OCI-LY3 (cell line): ENCODE data around the gene G6PC3.

Experiments used
- H2AFZ ChIP-seq: fragments of 200-600, 300-600 bp; shearing (Covaris generic); 2 replicates; pipeline ENCODE4 v1.6.0; 2014; ENCODE audit warnings: antibody characterized with exemption, low read depth, low read length
- H3K27ac ChIP-seq: fragments of 200-600, 300-600 bp; sonication (generic); 2 replicates; pipeline ENCODE4 v1.5.1; 2014; ENCODE audit warnings: mild to moderate bottlenecking, low read length, moderate library complexity, mixed read lengths
- H3K27me3 ChIP-seq: fragments of 200-600, 300-600 bp; sonication (generic); 2 replicates; pipeline ENCODE4 v1.6.1; 2014; ENCODE audit warnings: low read depth, low read length, mixed read lengths
- H3K36me3 ChIP-seq: fragments of 200-600, 300-600 bp; sonication (generic); replicated peaks from 2 replicates; pipeline ENCODE3; 2014; ENCODE audit warnings: low read depth, low read length, mixed read lengths
- H3K4me1 ChIP-seq: fragments of 300-600, 200-600 bp; sonication (generic); 2 replicates; pipeline ENCODE4 v1.6.1; 2014; ENCODE audit warnings: low read length, mixed read lengths
- H3K4me2 ChIP-seq: fragments of 200-600, 300-600 bp; sonication (generic); 2 replicates; pipeline ENCODE4 v1.6.1; 2014; ENCODE audit warnings: low read length, mixed read lengths
- H3K4me3 ChIP-seq: fragments of 300-600, 200-600 bp; sonication (generic); 2 replicates; pipeline ENCODE4 v1.5.1; 2014; ENCODE audit warnings: antibody characterized with exemption, mild to moderate bottlenecking, low read length, moderate library complexity
- H3K79me2 ChIP-seq: fragments of 300-600, 200-600 bp; shearing (Covaris generic); 2 replicates; pipeline ENCODE4 v1.6.1; 2014; ENCODE audit warnings: mild to moderate bottlenecking, low read length, mixed read lengths
- H3K9ac ChIP-seq: fragments of 300-600, 200-600 bp; shearing (Covaris generic); 2 replicates; pipeline ENCODE4 v1.6.0; 2014; ENCODE audit warnings: mild to moderate bottlenecking, low read length, moderate library complexity
- H3K9me3 ChIP-seq: fragments of 200-600, 300-600 bp; shearing (Covaris generic); 2 replicates; pipeline ENCODE4 v1.6.1; 2014; ENCODE audit warnings: low read length, mixed read lengths; ENCODE audit not compliant: insufficient read depth
- H4K20me1 ChIP-seq: fragments of 200-600, 300-600 bp; sonication (generic); 2 replicates; pipeline ENCODE4 v1.6.1; 2016; ENCODE audit warnings: low read length, mixed read lengths; ENCODE audit not compliant: insufficient read depth
- EZH2phosphoT487 ChIP-seq: fragments of 200-600 bp; shearing (Covaris generic); IDR thresholded peaks from 2 replicates; pipeline ENCODE4 v1.6.1; 2018; ENCODE audit warnings: antibody characterized with exemption, mixed run types, low read depth
- TF ChIP-seq, protein P1 (sequence below): fragments of 200-600, 300-600 bp; sonication (generic); IDR thresholded peaks from 2 replicates; pipeline ENCODE4 v1.5.1; 2014; ENCODE audit warnings: antibody characterized with exemption, low read length, low read depth

Gene G6PC3

DNA sequence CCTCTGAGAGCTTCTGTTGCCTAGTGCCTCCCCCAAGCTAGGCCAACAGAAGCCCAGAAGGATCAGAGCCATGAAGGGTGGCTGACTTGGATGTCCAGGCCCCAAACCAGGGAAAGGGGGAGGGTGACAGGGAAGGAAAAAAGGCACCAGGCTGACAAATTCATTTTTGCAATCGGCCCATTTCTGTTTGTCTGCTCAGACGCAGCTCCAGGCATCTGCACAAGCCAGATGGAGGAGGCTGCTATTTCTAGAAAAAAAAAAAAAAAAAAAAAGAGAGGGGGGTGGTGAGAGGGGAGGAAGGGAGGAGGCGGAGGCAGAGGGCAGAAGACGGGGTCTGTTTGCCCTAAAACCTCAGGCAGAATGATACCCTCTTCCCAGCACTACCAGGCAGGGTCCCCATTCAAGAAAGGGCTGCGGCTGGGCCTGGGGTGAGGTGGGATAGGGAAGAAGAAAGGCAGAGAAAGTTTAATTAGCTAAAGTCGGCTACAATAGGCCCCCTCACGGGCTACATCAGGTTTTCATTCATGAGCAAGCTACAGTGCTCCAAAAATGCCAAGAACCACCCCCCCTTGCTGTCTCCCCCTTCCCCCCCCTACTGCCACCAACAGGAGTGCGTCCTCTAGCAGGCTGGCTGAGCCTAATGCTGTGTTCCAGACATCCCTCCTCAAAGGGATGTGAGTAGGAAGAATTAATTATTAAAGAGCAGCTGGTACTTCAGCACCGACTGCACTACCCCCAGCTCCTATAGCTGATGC is 50.5 kb downstream of the G6PC3 start:
- H3K4me3 ChIP-seq = no peak overlapping the region
- no peak overlapping the region for H2AFZ ChIP-seq
- peaks cover 4% of the 10 kb centered on the region; the same call in 1 of the 2 replicates for H3K27me3 ChIP-seq
- peaks cover 9% of the 10 kb centered on the region; the same call in 1 of the 2 replicates for H4K20me1 ChIP-seq
- H3K9me3 ChIP-seq = no peaks in the 10 kb centered on the region
- TF ChIP-seq, protein P1, sequence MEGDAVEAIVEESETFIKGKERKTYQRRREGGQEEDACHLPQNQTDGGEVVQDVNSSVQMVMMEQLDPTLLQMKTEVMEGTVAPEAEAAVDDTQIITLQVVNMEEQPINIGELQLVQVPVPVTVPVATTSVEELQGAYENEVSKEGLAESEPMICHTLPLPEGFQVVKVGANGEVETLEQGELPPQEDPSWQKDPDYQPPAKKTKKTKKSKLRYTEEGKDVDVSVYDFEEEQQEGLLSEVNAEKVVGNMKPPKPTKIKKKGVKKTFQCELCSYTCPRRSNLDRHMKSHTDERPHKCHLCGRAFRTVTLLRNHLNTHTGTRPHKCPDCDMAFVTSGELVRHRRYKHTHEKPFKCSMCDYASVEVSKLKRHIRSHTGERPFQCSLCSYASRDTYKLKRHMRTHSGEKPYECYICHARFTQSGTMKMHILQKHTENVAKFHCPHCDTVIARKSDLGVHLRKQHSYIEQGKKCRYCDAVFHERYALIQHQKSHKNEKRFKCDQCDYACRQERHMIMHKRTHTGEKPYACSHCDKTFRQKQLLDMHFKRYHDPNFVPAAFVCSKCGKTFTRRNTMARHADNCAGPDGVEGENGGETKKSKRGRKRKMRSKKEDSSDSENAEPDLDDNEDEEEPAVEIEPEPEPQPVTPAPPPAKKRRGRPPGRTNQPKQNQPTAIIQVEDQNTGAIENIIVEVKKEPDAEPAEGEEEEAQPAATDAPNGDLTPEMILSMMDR = no peak
- TF ChIP-seq EZH2phosphoT487 = no peak
- H3K4me1 ChIP-seq = peaks cover 7% of the 10 kb centered on the region
- H3K4me2 ChIP-seq = no peak overlapping the region
- no peaks in the 10 kb centered on the region for H3K36me3 ChIP-seq
- no peak overlapping the region for H3K27ac ChIP-seq
- no peaks in the 10 kb centered on the region for H3K79me2 ChIP-seq
- H3K9ac ChIP-seq = no peak overlapping the region

DNA sequence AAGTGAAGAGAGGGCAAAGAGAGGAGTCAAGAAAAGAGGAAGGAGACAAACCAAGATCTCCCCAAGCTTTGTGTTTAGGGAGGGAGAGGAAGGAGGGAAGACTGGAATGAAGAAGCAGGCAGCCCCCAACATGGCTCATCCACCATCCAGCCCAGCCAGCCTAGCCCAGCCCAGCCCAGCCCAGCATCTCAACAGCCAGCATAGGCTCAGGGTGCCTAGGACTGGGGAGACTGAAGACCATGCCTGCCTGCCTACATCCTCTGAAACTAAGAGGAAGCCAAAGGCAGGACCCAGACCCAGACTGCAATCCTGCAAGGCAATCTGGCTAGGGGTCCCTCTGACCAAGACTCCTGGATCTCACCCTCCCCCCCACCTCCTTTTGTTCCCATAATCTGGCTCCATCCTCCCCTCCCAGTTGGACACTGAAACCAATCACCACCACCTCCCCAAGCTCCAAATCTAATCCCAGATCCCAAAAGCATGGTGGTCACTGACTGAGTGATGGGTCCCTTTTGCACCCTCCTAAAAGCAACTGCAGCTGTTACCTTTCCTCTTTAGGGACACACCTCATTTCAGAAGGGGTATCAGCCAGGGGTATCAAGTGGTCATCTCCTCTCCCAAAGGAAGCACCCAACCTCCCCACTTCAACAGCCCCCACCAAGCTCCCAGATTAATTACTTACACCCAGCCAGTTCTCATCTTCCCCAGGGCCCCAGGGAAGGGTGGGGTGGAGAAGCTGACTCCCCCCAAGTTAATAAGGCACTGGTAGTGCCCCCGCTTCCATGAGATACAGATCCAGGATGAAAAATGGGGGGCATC is 51.7 kb downstream of the G6PC3 start:
- Histone ChIP-seq H3K27me3 (peaks cover 4% of the 10 kb centered on the region; the same call in 1 of the 2 replicates), H3K9me3 (no peaks in the 10 kb centered on the region), H3K4me1 (peaks cover 7% of the 10 kb centered on the region), H3K9ac (peak overlapping the region; percentile 71), H3K4me3 (peak overlapping the region; percentile 89), H3K27ac (no peak overlapping the region), H2AFZ (no peak overlapping the region), H3K4me2 (peak overlapping the region; percentile 96), H3K36me3 (no peaks in the 10 kb centered on the region), H4K20me1 (peaks cover 9% of the 10 kb centered on the region; the same call in 1 of the 2 replicates), H3K79me2 (no peaks in the 10 kb centered on the region)
- TF ChIP-seq, protein P1 = no peak
- no peak for TF ChIP-seq EZH2phosphoT487

DNA sequence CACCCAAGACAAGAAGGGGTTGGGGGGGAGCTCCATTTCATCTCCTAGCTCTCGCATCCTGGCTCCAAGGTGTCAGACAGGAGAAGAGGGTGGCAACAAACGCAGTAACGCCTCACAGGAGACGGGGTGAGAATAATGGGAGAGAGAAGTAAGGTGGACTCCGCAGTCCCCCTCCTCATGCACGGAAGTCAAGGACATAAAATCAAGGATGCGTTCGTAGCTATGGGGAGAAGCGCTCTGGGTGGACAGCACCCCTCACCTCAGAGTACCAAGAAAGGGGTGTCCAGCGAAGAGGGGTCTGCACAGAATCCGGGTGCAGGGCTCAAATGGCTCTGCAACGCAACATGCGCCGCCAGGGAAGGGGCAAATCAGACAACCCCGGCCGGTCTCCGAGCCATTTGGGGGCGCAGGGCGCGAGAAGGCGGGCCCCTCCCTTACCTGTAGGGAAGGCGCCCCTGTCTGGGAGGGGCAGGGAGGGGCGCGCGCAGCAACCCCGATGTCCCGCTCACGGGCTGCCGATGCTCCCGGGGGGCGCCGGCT is 52.4 kb downstream of the G6PC3 start:
- peaks cover 7% of the 10 kb centered on the region for H3K4me1 ChIP-seq
- peaks cover 9% of the 10 kb centered on the region; the same call in 1 of the 2 replicates for H4K20me1 ChIP-seq
- TF ChIP-seq, protein P1 = no peak
- no peak for TF ChIP-seq EZH2phosphoT487
- H3K27me3 ChIP-seq = peaks cover 4% of the 10 kb centered on the region; the same call in 1 of the 2 replicates
- no peaks in the 10 kb centered on the region for H3K9me3 ChIP-seq
- no peaks in the 10 kb centered on the region for H3K36me3 ChIP-seq
- H3K4me3 ChIP-seq = peak overlapping the region; percentile 89
- H3K79me2 ChIP-seq = no peaks in the 10 kb centered on the region
- H3K27ac ChIP-seq = no peak overlapping the region
- H2AFZ ChIP-seq = peak overlapping the region; percentile 72
- H3K4me2 ChIP-seq = peak overlapping the region; percentile 96
- H3K9ac ChIP-seq = peak overlapping the region; percentile 71
